AG08395 (cell line): ENCODE results near the gene TMC4.

Source experiments
- DNase-seq: peaks from one replicate; pipeline ENCODE4 v3.0.0; 2012; ENCODE audit warnings: mixed read lengths, low spot score

Gene TMC4

DNA sequence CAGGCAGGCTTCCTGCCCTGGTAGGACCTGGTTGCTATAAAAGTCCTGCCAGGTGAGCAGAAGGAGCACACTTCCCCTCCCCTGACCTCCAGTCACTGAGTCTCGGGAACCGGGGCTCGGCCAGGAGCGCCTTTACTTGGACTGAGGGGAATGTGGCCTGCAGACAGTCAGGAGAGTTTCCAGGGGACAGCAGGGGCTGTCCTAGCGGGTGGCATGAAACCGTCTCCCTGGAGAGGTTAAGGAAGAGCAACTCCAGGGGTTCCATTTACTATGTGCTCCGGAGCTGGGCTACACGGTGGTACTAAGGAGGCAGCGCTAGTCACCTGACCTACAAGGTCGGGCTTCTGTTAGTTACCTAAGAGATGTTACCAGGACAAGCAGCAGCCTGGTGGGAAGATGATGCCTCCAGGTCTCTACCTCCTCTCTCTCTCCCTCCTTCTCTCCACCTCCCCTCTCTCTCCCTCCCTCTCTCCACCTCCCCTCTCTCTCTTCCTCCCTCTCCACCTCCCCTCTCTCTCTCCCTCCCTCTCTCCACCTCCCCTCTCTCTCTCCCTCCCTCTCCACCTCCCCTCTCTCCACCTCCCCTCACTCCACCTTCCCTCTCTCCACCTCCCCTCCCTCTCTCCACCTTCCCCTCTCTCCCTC, 39.5 kb downstream of the TMC4 start:
- DNase-seq: no peak

DNA sequence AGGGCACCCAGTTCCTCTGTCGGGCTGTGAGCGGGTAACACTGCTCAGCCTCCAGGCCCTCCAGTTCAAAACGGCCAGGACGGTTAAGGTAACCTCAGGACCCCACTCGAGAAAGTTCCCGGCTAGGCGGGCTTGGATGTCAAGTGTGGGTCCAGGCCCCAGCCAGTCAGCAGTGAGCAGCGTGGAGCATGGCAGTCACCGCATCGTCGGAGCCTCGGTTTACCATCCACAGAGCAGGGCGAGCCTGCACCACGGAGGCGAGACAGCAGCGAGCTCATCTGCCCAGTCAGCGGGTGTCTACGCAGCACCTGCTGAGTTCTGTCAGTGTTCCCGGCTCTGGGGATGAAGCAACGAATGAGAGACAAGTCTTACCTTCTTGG, 43.4 kb downstream of the TMC4 start:
- DNase-seq: no peak

DNA sequence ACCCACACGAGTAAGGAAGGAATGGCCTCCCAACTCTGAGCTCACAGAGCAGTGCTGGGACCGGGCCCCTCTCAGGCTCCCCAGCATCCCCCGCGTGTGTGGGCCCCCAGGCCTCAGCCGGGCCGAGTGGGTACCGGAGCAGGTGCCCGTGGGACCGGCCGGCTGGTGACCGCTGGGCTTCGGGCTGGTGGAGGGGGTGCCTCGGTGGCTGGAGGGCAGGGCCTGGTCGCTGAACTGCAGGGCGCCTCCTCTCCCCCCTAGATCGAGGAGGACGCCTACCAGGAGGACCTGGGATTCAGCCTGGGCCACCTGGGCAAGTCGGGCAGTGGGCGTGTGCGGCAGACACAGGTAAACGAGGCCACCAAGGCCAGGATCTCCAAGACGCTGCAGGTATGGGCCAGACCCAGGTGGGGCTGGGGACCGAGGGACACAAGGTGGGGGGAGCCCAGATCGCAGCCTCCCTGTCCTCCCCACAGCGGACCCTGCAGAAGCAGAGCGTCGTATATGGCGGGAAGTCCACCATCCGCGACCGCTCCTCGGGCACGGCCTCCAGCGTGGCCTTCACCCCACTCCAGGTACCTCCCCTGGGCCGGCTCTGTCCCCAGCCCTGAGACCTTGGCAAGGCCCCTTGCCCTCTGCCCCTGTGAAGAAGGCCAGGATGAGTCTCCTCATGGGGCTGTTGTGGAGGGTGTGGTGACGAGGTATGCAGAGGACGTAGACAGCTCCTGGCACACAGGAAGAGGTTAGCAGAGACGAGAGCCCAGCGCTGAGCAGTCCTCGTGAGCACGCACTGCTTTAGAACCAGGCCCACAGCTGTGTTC, 44.0 kb downstream of the TMC4 start:
- no peak for DNase-seq

DNA sequence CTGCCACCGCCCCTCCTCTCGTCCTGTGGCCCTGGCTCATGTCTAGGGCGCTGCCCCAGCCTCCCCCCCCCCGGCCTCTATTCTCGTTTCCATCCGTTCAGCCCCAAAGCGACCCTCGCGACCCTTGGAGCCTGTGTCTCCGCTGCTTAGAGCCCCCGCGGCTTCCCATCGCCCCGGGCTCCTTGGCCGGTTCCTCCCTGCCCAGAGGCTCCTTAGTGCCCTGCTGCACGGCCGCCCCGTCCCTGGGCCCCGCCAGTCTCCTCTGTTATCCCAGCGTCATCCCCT, 44.6 kb downstream of the TMC4 start:
- DNase-seq: no peak

DNA sequence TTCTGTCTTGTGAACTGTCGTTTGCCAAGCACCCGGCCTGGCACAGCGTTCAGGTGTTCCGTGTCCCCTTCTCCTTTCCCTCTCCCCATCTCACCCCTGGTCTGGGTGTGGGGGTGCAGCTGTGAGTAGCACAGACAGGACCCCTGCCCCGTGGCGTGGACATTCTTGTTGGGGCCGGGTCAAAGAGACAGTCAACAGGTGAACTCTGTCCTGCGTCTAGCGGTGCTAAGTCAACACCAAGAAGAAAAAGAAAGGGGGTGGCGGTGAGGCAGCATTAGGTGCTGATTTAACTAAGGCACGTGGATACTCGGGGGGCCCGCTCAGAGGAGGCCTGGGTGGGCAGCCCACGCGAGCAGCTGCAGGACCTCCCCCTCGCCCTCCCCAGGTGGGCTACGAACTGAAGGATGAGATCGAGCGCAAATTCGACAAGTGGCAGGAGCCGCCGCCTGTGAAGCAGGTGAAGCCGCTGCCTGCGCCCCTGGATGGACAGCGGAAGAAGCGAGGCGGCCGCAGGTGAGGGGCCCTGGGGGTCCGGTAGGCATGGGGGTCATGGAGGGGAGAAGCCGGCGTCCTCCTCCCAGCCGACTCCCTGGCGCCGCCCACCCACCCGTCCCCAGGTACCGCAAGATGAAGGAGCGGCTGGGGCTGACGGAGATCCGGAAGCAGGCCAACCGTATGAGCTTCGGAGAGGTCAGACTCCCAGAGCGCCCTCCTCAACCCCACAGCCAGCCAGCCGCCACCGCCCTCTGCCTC, 45.1 kb downstream of the TMC4 start:
- DNase-seq: no peak

DNA sequence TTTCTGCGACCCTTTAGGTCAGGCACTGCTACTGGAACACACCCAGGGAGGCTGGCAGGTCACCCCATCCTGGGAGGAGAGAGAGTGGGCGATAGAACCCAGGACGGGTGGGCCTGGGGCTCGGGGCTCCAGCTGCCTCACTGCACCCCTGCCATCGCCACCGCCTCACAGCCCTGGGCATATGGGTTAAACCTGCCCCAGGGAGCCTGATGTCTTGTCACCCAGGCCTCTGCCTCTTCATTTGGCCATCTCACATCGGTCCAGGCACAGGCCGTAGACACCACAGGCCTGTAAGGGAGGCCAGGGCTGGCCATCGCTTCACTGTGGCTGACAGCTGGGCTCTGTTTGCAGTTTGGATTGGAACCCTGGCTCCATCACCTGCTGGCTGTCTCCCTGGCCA, 47.2 kb downstream of the TMC4 start:
- DNase-seq: no peak

DNA sequence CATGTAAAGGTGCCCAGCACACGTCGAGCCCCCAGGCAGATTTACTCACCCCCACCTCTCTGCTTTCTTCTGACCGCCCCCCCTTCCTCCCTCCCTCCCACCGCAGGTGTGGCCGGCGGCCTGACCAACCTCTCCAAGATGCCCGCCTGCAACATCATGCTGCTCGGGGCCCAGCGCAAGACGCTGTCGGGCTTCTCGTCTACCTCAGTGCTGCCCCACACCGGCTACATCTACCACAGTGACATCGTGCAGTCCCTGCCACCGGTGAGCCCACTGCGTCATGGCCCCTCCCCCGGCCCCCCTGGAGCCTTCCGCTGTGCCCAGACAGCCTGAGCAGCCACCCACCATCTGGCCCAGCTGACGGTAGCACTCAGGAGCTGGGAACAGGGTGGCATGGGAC, 48.6 kb downstream of the TMC4 start:
- DNase-seq: no peak

DNA sequence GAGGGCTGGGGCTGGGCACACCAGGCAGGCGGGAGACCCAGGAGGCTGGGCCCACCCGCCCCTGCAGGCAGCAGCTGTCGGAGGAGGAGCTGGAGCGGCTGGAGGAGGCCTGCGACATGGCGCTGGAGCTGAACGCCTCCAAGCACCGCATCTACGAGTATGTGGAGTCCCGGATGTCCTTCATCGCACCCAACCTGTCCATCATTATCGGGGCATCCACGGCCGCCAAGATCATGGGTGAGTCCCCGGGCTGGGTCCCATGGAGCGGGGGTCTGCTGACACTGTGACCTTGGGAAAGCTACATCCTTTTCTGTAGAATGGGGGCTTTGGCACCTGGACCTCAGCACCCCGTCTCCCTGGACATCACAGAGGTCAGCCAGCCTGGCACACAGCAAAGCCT, 49.3 kb downstream of the TMC4 start:
- DNase-seq: no peak

DNA sequence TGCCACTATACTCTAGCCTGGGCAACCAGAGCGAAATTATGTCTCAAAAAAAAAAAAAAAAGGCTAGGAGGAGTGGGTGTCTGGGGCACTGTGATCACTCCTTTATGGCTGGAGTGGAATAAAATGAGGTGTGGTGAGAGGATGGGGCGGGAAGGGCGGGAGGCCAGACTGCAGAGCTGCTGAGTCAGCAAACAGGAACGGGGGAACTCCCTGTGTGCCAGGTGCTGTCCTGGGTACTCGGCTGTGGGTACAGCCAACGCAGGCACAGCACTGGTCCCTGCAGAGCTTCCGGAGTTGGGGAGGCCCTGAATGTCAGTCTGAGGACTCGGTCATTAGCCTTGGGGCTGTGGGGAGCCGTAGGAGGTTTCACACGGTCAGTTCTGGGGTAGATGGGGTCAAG, 51.7 kb downstream of the TMC4 start:
- DNase-seq: no peak

DNA sequence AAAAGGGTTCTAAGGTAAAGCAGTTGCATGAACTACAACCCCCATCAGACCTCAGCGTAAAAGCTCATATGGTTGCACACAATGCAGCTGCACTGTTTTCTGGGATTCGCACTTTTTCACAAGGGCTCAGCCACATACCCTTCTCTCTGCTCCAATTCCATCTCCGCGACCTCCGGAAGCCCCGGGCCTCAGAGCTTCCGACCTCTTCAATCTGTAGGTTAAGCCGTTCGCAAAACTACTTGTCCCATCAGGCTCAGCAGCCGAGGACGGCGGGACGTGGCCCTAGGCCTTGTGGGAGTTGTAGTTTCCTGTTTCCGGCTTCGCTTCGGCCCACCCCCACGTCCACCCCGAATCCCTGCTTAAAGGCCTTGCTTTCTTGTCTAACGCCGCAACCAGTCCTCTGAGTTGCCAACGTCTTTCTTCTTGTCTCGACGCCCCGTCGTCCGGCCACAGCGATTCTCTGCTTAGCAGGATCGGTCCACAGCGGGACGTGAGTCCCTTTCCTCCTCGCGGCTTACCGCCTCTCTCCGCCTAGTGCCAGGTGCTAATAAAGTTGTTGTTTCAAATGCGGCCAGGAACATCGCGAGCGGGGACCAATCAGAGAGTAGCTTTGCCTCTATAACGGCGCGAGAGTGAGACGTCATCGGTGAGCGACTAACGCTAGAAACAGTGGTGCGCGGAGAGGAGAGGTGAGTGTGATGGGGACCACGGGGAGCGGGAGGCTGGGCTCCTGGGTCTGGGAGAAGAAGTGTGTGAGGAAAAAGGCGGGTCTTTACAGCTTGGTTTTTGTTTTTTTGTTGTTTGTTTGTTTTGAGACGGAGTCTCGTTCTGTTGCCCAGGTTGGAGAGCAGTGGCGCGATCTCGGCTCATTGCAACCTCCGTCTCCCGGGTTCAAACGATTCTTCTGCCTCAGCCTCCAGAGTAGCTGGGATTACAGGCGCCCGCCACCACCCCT, 57.6 kb downstream of the TMC4 start, which contains the start of the genes PRPF31 and TFPT:
PRPF31 (plus strand) TSS at position 646 of the 955 bp plus-strand sequence. CDS start 2,525 bp downstream, outside the sequence.
TFPT (minus strand) TSS at position 549 of the 955 bp plus-strand sequence; CDS start at position 161, 388 bp downstream.
- DNase-seq: peak; percentile 99

DNA sequence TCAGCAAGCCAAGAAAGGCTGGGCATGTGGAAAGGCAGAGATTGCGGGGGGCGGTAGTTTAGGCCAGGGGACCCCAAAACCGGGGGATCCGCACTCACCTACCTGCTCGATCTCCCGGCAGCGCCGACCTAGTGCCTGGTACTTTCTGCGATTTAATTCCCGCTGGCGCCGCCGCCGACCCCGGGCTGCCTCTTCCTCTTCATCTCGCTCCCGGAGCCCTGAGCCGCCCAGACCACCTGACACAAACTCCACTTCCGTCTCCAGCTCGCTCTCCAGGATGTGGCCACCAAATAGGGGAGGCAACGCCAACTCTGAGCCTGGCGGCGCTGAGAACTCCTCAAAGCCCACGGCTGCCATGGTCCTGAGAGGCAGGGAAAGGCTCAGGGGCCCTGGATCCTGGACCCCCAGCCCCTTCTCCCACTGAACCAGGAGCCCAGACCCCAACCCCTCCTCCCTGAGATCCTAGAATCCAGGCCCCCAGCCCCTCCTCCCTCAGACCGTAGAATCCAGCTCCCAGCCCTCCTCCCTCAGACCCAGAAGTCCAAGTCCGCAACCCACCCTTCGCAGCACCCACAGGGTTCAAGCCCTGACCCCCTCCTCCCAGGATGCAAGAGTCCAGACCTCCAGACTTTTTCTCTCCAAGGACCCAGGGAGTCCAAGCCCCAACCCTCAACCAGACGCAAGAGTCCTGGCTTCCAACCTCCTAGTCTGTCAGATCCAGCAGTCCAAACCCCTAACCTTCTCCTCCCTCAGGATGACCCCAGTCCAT, 58.4 kb downstream of the TMC4 start:
- DNase-seq: peak; percentile 45
